NCI-H1436 (cell line): ENCODE results near the gene SZRD1.
"Not testable (repeated sequence)": the region's sequence is repeated elsewhere in the genome, so short reads cannot be mapped to it uniquely, and the experiment has no call there.

ENCODE experiments used
- DNase-seq: peaks from one replicate; lab custom pipeline; 2025; lab: John Stamatoyannopoulos, UW

SZRD1 gene, protein sequence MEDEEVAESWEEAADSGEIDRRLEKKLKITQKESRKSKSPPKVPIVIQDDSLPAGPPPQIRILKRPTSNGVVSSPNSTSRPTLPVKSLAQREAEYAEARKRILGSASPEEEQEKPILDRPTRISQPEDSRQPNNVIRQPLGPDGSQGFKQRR

DNA sequence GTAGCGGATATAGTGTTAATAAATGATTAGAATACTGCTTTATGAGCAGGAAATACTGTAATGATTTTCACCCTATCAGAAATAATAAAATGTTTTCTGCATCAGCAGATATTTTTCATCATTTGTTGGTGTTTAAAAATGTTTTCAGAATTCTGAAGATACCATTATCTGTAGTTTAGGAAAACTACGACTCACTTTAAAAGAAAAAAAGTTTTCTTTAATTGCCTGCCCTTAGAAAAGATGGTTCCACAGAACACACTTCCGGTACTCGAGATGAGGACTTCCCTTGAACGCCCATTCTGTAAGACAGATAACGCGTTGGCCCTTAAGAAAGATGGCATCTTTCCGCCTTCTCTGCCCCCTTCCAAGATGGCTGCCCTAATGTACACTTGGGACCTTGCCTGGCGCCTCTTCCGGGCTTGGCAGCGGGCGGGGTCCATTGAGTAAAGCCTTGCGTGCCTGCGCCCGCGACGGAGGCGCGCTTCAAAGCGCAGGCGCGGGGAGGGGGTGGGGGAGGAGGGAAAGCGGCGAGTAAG, at the start of gene SZRD1:
Gene SZRD1 (plus strand): TSS at position 521 of the 536 bp plus-strand sequence. CDS start 16 bp downstream, outside the sequence.
- DNase-seq = peak; percentile 98

DNA sequence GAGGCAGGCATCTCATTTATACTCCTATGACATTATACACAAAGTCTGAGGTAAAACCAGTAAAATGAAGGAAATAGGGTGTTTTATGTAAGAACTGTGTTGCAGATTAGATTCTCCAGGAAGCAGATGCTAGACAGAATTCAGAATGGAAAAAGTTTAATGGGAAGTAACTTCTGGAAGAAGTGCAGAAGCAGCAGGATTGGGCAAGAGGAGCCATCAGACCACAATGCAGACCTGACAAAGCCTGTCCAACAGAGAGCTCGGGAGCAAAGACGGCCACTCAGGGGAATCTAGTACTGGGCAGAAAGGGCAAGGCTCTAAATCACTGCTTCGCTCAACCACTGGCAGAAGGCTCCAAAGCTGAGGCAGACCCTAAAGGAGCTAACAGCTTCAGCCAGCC, 48.5 kb upstream of the SZRD1 start:
- DNase-seq = no peak

DNA sequence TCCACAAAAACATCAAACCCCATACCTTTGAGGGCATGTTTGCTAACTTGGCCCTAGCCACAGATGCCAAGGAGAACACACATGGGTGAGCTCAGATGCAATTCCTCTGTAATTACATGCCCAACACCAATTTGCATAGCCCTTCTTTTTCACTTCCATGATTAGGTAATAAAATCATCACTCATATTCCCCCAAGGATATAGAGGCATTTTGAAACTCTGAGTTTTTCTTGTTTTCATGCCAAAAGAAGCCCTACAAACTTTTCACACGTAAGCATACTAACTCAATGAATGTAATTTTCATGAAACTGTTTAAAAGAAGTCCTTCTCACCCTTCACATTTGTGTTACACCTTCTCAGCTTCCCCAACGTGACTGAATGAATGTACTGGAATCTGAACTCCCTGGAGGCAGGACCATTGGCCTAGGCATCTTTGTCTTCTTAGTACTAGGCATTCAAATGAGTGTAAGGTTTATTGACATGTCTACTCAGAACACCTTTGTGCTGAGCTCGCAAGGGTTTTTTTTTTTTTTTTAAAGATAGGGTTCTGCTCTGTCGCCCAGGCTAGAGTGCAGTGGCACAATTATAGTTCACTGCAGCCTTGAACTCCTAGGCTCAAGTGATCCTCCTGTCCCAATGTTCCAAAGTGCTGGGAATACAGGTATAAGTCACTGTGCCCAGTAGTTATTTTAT, 45.7 kb upstream of the SZRD1 start:
- DNase-seq = no peak

DNA sequence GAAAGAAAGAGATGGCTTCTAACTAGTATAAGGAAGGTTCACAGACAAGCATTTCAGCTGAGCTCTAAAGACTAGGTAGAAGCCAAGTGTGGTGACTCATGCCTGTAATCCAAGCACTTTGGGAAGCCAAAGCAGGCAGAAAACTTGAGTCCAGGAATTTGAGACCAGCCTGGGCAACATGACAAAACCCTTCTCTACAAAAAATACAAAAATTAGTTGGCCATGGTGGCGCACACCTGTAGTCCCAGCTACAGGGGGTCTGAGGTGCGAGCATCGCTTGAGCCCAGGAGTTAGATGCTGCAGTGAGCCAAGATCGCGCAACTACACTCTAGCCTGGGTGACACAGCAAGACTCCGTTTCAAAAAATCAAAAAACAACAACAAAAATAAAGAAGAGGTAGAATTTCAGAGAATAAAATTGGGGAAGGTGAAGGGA, 42.6 kb upstream of the SZRD1 start:
- no peak for DNase-seq

DNA sequence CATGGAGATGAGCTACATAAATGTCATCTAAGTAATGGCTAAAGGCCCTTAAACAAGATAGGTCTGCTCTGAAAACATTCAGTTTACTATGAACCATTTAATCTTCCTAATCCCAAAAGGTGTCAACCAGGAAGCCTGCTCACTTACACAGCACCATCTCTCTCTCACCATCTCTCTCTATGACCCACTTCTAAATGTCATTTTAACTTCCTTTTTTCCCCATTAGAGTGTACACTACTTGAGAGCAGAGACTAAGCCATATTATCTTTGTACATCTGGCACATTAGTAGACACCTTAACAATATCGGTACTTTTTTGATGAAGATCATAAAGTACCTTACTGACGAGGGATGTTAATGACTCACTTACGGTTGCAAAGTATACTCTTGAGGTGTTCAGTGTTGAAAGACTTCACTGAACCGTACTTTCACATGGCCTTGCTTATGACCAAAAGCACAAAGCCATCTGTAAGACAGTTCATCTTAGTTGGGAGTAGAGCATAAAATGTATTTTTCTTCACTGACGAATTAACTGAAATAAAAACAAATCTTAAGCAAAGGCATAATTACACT, 40.1 kb upstream of the SZRD1 start:
- peak; percentile 1 for DNase-seq

DNA sequence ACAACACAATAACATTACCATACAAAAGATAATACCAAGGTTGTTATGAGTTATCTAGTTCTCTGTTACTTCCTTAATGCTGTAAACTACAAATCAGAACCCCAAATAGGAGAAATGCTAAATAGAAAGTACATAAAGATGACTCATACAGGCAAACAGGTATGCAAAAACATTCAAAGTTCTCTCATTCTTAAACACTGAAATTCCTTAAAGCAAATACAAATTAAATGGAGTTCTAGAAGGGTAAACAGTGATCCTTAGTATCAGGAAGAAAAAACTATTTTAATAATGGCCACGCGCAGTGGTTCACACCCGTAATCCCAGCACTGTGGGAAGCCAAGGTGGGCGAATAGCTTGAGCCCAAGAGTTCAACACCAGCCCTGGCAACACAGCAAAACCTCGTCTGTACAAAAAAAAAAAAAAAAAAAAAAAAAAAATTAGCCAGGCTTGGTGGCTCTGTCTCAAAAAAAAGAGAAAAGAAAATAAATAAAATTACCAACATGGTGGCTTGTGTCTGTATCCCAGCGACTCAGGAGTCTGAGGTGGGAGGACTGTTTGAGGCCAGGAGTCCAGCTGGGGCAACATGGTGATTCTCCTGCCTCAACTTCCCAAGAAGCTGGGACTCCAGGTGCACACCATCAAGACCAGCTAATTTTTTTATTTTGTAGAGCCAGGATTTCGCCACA, 32.2 kb upstream of the SZRD1 start:
- DNase-seq = no peak

DNA sequence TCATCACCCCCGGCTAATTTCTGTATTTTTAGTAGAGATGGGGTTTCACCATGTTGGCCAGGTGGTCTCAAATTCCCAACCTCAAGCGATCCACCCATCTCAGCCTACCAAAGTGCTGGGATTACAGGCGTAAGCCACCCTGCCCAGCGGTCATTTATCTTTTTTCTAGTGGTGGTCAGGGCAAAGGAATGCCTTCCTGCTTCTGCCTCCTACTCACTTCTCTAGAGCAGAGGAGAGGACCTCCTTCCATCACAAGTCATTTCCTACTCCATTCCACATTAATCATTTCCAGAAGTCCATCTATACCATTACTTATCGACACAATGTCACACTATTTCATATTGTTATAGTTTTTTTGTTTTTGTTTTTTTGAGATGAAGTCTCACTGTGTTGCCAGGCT, 28.1 kb upstream of the SZRD1 start:
- no peak for DNase-seq

DNA sequence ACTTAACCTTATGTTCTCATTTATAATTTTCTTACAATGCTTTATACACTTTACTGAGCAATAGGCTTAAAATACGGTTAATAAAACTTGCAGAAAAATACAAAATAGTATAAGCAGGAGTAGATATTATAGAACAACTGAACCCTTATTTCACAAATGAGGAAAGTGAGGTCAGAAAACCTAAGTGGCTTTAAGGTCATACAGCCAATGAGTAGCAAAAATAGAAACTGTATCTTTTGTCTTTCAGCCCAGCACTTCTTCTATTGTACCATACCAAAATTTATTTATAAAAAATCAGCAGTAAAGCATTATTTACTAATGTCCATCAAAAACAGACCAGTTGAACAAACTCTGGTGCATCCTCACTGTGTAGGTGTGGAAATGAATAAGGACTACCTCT, 26.4 kb upstream of the SZRD1 start:
- no peak for DNase-seq

DNA sequence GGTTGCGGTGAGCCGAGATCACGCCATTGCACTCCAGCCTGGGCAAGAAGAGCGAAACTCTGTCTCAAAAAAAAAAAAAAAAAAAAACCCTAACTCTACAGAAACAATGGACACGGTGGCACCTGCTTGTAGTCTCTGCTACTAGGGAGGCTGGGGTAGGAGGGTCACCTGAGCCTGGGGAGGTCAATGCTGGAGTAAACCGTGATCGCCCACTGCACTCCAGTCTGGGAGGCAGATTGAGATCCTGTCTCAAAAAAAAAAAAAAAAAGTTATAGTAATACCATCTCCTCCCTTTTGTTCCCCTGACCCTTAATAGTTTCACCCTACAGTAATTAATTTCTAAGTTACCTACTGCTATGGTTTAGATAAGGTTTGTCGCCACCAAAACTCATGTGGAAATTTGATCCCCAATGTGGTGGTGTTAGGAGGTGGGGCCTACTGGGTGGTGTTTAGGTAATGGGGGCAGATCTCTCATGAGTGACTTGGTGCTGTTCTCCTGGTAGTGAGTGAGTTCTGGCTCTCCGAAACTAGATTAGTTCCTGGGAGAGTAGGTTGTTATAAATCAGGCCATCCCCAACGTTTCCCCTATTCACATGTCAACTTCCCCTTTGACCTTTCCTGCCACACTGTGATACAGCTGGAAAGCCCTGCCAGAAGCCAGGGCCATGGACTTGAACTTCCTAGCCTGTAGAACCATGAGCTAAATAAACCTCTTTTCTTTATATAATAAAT, 24.5 kb upstream of the SZRD1 start:
- DNase-seq = no peak

DNA sequence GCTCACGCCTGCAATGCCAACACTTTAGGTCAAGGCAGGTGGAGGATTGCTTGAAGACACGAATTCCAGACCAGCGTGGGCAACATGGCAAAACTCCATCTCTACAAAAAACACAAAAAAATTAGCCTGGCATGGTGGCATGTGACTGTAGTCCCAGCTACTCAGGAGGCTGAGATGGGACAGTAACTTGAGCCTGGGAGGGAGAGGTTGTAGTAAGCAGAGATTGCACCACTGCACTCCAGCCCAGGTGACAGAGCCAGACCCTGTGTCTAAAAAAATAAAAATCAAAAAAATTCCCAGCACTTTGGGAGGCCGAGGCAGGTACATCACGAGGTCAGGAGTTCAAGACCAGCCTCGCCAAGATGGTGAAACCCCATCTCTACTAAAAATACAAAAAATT, 23.8 kb upstream of the SZRD1 start:
- DNase-seq = not testable (repeated sequence)

DNA sequence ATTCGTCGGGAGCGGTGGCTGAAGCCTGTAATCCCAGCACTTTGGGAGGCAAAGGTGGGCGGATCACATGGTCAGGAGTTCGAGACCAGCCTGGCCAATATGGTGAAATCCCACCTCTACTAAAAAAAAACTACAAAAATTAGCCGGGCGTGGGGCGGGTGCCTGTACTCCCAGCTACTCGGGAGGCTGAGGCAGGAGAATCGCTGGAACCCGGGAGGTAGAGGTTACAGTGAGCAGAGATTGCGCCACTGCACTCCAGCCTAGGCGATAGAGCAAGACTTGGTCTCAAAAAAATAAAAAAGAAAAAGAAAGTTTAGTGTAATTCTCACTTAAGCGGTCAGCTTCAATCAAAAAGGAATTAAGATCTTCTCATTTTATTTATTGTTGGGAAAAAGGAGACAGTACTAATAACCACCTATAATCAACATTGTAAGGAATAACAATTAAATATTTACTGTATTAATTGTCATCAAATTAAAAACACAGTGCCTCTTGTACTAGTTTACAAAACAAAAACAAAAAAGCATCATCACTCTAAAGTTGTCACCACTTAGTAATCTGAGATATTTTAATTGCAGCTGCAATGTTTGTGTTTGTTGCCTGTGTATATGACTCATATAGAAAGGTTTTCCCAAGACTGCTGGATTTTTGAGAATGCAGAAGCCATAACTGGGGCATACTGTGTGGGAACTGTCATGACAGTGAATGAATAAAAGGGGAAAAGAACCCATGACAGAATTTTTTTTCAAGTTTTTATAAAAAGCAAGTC, 18.4 kb upstream of the SZRD1 start:
- DNase-seq = no peak

DNA sequence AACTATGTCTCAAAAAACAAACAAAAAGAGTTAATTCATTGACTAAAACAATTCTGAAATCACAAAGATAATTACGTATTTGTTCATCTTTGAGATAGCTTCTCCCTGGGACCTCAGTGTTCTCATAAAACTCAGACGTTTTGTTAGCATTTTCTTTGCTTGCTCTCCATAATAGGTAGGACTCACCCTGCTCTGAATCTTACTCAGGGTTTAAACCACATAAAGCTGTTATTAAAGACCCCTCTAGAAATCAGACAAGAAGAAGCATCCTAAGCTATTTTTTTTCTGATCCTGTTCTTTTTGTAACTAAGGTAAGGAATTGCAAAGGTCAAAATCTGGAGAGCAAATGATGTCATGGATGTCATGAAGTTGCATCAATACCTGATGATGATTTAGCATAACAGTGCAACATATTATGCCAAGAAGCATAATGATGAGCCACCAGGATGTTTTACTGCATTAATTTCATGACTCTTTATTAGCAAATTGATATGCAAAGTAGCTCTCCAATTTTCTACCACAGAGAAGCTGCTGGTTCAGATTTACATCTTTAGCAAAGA, 17.1 kb upstream of the SZRD1 start:
- no peak for DNase-seq

DNA sequence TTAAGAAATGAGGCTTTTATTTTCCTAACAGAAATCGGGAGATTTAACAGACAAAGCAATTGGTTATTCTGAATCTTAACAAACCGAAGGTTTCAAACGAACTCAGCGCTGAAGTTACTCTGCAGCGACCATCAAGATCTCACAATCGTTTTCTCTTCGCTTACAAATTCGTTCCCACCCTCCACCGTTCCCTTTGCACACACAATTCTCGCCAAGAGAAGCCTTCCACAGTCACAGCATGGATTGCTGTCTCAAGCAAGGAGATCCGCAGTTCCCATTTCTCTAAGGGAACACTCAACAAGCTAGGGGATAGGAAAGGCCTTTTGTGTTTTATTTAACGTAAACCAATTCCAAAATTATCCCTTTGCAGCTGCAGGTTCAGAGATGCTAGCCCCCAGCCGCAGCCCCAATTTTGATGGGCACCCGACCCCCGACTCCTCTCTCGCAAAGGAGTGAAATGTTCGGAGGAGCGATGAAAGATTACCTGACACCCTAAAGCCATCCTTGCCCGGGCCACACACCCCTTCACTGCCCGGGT, 15.5 kb upstream of the SZRD1 start:
- DNase-seq = no peak

DNA sequence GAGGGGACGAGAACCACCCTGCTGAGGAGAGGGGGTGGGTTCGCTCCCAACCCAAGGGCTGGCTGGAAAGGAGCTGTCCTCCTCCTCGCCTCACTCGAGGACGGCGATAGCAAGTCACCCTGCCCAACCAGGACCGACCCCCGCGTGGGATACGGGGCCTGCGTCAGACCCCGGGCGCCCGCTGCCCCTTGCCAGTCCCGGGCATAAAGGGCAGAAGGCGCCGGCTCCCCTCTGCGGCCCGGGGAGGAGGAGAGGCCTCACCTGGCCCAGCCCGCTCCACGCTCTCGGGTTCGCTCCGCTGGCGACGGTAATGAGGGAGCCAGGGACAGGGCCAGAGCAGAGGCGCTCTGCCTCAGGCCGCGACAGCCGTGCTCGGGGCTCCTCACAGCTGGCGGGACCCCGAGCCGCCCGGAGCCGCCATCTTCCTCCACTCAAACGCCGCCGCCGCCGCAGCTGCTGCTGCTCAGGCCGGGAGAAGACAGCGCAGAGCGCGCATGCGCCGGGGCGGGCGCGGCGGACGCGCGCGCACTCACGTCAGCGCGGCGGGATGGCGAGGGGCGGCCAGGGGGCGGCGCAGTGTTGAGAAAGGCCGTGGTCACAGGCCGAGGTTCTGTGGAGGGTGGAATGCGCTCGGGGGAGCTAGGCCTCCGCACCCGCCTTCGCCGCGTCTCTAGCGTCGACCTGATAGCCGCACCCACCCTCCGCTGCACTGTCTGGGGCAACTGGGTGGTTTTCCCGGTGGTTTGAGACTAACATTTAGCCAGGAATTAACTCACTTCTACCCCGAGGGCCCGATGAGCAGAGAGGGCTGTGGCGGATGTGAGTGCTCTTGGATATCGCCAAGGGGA, 14.8 kb upstream of the SZRD1 start, which contains the start of gene FBXO42:
Gene FBXO42 (minus strand): TSS at position 487 of the 848 bp plus-strand sequence. CDS start 37,062 bp downstream, outside the sequence.
- peak; percentile 89 for DNase-seq

DNA sequence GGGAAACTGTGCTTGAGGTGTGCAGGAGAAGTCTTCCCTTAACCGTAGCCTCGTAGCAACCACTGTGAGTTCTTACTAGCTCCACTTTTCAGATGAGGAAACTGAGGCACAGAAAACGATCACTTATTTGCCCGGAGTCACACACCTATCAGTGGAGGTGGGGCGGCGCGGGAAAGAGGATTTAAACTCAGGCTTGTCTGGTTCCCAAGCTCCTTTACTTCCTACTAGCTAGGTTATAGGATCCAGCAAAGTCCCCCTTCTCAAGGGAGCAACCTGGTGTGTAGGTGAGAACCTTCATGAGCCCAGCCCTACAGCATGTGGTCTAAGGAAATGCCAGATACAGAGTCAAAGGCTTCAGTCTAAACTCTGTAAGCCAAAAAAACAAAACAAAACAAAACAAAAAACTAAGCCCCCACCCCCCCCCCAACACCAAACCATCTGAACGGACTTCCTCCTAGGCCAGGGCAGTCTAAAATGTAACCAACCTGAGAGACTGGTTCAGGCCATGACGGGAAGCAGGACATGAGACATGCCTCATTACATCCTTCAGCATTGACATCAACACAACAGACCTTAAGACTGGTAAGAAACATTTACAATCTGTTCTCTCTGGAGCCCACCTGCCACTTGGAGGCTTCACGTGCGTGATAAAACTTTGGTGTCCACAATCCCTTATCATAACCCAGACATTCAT, 14.1 kb upstream of the SZRD1 start:
- DNase-seq = no peak

DNA sequence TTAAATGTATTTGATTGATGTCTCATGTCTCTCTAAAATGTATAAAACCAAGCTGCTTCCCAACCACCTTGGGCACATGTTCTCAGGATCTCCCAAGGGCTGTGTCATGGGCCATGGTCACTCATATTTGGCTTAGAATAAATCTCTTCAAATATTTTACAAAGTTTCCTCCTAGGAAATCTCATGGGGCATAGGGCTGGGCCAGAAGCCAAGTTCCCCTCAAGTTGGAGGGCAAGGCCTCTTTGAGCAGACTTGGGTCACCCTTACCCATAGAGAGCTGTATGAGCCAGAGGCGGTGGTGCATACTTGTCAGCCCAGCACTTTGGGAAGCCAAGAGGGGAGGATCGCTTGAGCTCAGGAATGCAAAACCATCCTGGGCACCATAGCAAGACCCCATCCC, 12.4 kb upstream of the SZRD1 start:
- no peak for DNase-seq

DNA sequence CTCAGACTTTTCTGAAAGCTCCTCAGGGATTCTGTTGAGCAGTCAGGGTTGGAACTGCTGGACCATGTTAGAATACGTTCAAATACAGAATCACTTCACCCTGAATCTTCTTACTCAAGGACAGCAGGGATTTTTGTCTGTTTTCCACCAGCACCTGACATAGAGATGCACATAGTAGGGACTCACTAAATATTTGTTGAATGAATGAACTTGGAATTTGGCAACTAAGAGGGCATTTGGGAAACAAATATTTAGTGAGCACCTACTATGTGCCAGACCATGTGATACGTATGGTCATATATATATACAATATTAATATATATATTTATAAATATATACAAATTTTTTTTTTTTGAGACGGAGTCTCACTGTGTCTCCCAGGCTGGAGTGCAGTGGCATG, 10.2 kb upstream of the SZRD1 start:
- no peak for DNase-seq

DNA sequence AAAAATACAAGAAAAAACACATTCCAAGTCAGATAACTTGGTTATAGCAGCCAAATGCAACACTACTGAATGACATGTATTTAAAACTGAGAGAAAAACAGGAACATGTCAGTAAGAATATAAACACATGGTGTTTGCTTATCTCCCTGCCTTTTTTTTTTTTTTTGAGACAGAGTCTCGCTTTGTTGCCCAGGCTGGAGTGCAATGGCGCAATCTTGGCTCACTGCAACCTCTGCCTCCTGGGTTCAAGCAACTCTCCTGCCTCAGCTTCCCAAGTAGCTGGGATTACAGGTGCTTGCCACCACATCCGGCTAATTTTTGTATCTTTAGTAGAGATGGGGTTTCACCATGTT, 1.9 kb upstream of the SZRD1 start:
- not testable (repeated sequence) for DNase-seq
